PFSK-1 (cell line): ENCODE results near the gene TAS2R41.

ENCODE experiments used
- FOXP2 ChIP-seq: optimal IDR thresholded peaks from 2 replicates; pipeline ENCODE3; 2011; ENCODE audit warnings: borderline replicate concordance, control low read depth, inconsistent platforms; ENCODE audit not compliant: insufficient read depth; ENCODE audit errors: extremely low read length, extremely low read depth
- POLR2AphosphoS5 ChIP-seq: IDR thresholded peaks from 2 replicates; pipeline ENCODE4 v1.6.1; 2012; ENCODE audit warnings: low read depth, mild to moderate bottlenecking, control low read depth, low read length, moderate library complexity
- REST ChIP-seq, 2 experiments: IDR thresholded peaks; 2 replicates each; pipeline versions ENCODE4 v1.6.1 to v1.8.0; 2011 to 2012; ENCODE audit warnings: low read depth in 2 of 2, low read length in 2 of 2, control low read depth in 1 of 2, inconsistent platforms in 1 of 2, mild to moderate bottlenecking in 1 of 2, moderate library complexity in 1 of 2; ENCODE audit not compliant: insufficient read depth in 1 of 2
- SIN3A ChIP-seq: IDR thresholded peaks from 2 replicates; pipeline ENCODE4 v1.6.1; 2012; ENCODE audit warnings: mild to moderate bottlenecking, low read length, moderate library complexity, borderline replicate concordance; ENCODE audit not compliant: insufficient read depth
- TAF1 ChIP-seq: IDR thresholded peaks from 2 replicates; pipeline ENCODE4 v1.6.1; 2012; ENCODE audit warnings: low read length, control low read depth, borderline replicate concordance; ENCODE audit not compliant: insufficient read depth

GRCh38 chr7:143504937-143505297, 27.2 kb downstream of the TAS2R41 start:
- no peak for TF ChIP-seq TAF1
- TF ChIP-seq POLR2AphosphoS5 = no peak
- TF ChIP-seq SIN3A = no peak
- no peak for TF ChIP-seq REST (IDR thresholded peaks at IDR 0.05; ENCODE audit: insufficient read depth in 1 of 2, low read depth in 2 of 2, low read length in 2 of 2)
- no peak for TF ChIP-seq FOXP2
